Stimulated activated CD8-positive, alpha-beta memory T cell treated with anti-CD3 and anti-CD28 coated beads, Interleukin-15, amount 100 ng/mL, for 24 hours (primary cell): ENCODE results near the gene SMOC2.
"Not testable (repeated sequence)": the region's sequence is repeated elsewhere in the genome, so short reads cannot be mapped to it uniquely, and the experiment has no call there.

Source experiments
- DNase-seq: peaks from one replicate; pipeline ENCODE4 v3.0.0-alpha.2; 2020; ENCODE audit warnings: low read depth

Gene SMOC2

GRCh38 chr6:168517742-168518347 is 76.9 kb downstream of the SMOC2 start:
- DNase-seq: no peak

GRCh38 chr6:168518348-168518745 is 77.4 kb downstream of the SMOC2 start:
- no peak for DNase-seq

GRCh38 chr6:168518867-168519266 is 77.9 kb downstream of the SMOC2 start:
- DNase-seq: no peak

GRCh38 chr6:168520233-168520632 is 79.2 kb downstream of the SMOC2 start:
- DNase-seq: no peak

GRCh38 chr6:168524571-168525001 is 83.6 kb downstream of the SMOC2 start:
- DNase-seq: no peak

GRCh38 chr6:168525114-168525513 is 84.1 kb downstream of the SMOC2 start:
- no peak for DNase-seq

- DNase-seq: no peak
Measured at GRCh38 chr6:168525926-168526630, 85.1 kb downstream of the SMOC2 start.

- no peak for DNase-seq
Measured at GRCh38 chr6:168526841-168527281, 85.9 kb downstream of the SMOC2 start.

GRCh38 chr6:168527451-168528210 is 86.6 kb downstream of the SMOC2 start:
- DNase-seq: no peak

GRCh38 chr6:168528474-168529095 is 87.6 kb downstream of the SMOC2 start:
- no peak for DNase-seq

GRCh38 chr6:168529214-168529613 is 88.2 kb downstream of the SMOC2 start:
- no peak for DNase-seq

GRCh38 chr6:168530653-168531071 is 89.7 kb downstream of the SMOC2 start:
- no peak for DNase-seq

- no peak for DNase-seq
Measured at GRCh38 chr6:168532070-168532469, 91.1 kb downstream of the SMOC2 start.

- DNase-seq: no peak
Measured at GRCh38 chr6:168533414-168533813, 92.4 kb downstream of the SMOC2 start.

GRCh38 chr6:168534265-168534664 is 93.3 kb downstream of the SMOC2 start:
- DNase-seq: no peak

- DNase-seq: no peak
Measured at GRCh38 chr6:168535711-168536110, 94.7 kb downstream of the SMOC2 start.

GRCh38 chr6:168536196-168536595 is 95.2 kb downstream of the SMOC2 start:
- no peak for DNase-seq

GRCh38 chr6:168536665-168537539 is 95.9 kb downstream of the SMOC2 start:
- no peak for DNase-seq

- DNase-seq: no peak
Measured at GRCh38 chr6:168537540-168537884, 96.5 kb downstream of the SMOC2 start.

- DNase-seq: not testable (repeated sequence)
Measured at GRCh38 chr6:168538188-168538891, 97.4 kb downstream of the SMOC2 start.
